HCT116 (cell line): Measurements from ENCODE around the gene CCNJL. TPM values are rescaled to one million over a fixed set of nuclear protein-coding genes. Genes with fewer than 3 reads are reported as not detected.

Experiments used
- ATAC-seq: fragments of 200-7000 bp; cut with Tn5 transposase; 2 replicates; pipeline ENCODE4 v1.9.1; 2020; ENCODE audit warnings: mild to moderate bottlenecking, moderate library complexity
- BruUV-seq: library from RNA; stranded (reverse); fragments of 400-500 nt; replicated peaks from 2 replicates; lab custom pipeline; 2021; lab: Mats Ljungman, UMichigan
- CTCF ChIA-PET: fragments of 300-600 bp; sonication (Branson Sonifier 250); formaldehyde crosslinking; loops from one replicate; lab custom pipeline; 2021; ENCODE audit warnings: antibody characterized with exemption; lab: Charles Lee
- POLR2A ChIA-PET: fragments of 300-600, 350-600 bp; sonication (Branson Sonifier 250); formaldehyde crosslinking; loops from one replicate; lab custom pipeline; 2021; ENCODE audit warnings: antibody characterized with exemption; lab: Charles Lee
- RAD21 ChIA-PET, 2 experiments: fragments of 300-600 bp; sonication (Branson Sonifier 250); formaldehyde crosslinking; loops; one replicate each; lab custom pipeline; 2023; ENCODE audit warnings: low total read pairs in 2 of 2; ENCODE audit not compliant: uncharacterized antibody in 2 of 2, unreplicated experiment in 2 of 2, low non-redundant PET in 1 of 2; lab: Charles Lee
- DNase-seq: peaks from one replicate; pipeline ENCODE4 v3.0.0-alpha.2; 2010; ENCODE audit warnings: low read depth, low spot score
- H2AFZ ChIP-seq: fragments of 200-600 bp; shearing (Covaris generic), sonication (generic); 2 replicates; pipeline ENCODE4 v1.6.1; 2017; ENCODE audit warnings: low read depth, mixed run types, mixed read lengths, antibody characterized with exemption, low read length; ENCODE audit not compliant: poor library complexity, severe bottlenecking
- H3K27ac ChIP-seq: 2 replicates; pipeline ENCODE4 v1.5.1; 2012; ENCODE audit warnings: low read depth, low read length
- H3K27me3 ChIP-seq: fragments of 200-600 bp; sonication (generic); 2 replicates; pipeline ENCODE4 v1.6.1; 2016; ENCODE audit warnings: mixed run types, low read length, mixed read lengths; ENCODE audit not compliant: insufficient read depth
- H3K36me3 ChIP-seq, 2 experiments: fragments of 200-500 bp in 1 of 2; fragments of 200-600 bp in 1 of 2; sonication (Bioruptor generic) in 1 of 2; sonication (generic) in 1 of 2; 2 replicates each; pipeline versions ENCODE4 v1.5.1 to v1.6.1; 2014 to 2016; ENCODE audit warnings: low read length in 2 of 2, inconsistent platforms in 1 of 2, mixed read lengths in 1 of 2, mixed run types in 1 of 2; ENCODE audit not compliant: insufficient read depth in 2 of 2, control insufficient read depth in 1 of 2
- H3K4me1 ChIP-seq, 2 experiments: fragments of 200-600 bp in 1 of 2; sonication (generic) in 1 of 2; 2 replicates each; pipeline versions ENCODE4 v1.5.1 to v1.6.1; 2012 to 2017; ENCODE audit warnings: low read length in 2 of 2, inconsistent platforms in 1 of 2, mild to moderate bottlenecking in 1 of 2, mixed read lengths in 1 of 2, mixed run types in 1 of 2, moderate library complexity in 1 of 2; ENCODE audit not compliant: insufficient read depth in 2 of 2, control insufficient read depth in 1 of 2
- H3K4me2 ChIP-seq: fragments of 200-600 bp; sonication (generic); 2 replicates; pipeline ENCODE4 v1.6.1; 2017; ENCODE audit warnings: mixed run types, low read length, mixed read lengths
- H3K4me3 ChIP-seq, 2 experiments: fragments of 200-600 bp in 1 of 2; sonication (generic) in 1 of 2; replicated peaks in 1 of 2; 2 replicates each; pipeline ENCODE4 v1.5.1; 2011 to 2016; ENCODE audit warnings: low read length in 2 of 2, control low read depth in 1 of 2, low read depth in 1 of 2, mild to moderate bottlenecking in 1 of 2, mixed read lengths in 1 of 2, mixed run types in 1 of 2
- H3K79me2 ChIP-seq: fragments of 200-600 bp; sonication (generic); 2 replicates; pipeline ENCODE4 v1.6.1; 2017; ENCODE audit warnings: mild to moderate bottlenecking, mixed run types, low read length, moderate library complexity, mixed read lengths; ENCODE audit not compliant: insufficient read depth
- H3K9ac ChIP-seq: fragments of 200-600 bp; sonication (generic); 2 replicates; pipeline ENCODE4 v1.6.1; 2016; ENCODE audit warnings: low read length, mixed read lengths
- H3K9me2 ChIP-seq: fragments of 200-600 bp; sonication (generic), shearing (Covaris generic); 2 replicates; pipeline ENCODE4 v1.6.1; 2017; ENCODE audit warnings: mixed run types, mild to moderate bottlenecking, moderate library complexity; ENCODE audit not compliant: insufficient read depth
- H3K9me3 ChIP-seq, 2 experiments: fragments of 200-500 bp in 1 of 2; fragments of 200-600 bp in 1 of 2; sonication (Bioruptor generic) in 1 of 2; sonication (generic) in 1 of 2; 2 replicates each; pipeline ENCODE4 v1.6.1; 2014 to 2017; ENCODE audit warnings: low read length in 2 of 2, mixed read lengths in 2 of 2, inconsistent platforms in 1 of 2, low read depth in 1 of 2, mild to moderate bottlenecking in 1 of 2, mixed run types in 1 of 2, moderate library complexity in 1 of 2; ENCODE audit not compliant: control insufficient read depth in 1 of 2, insufficient read depth in 1 of 2
- H4K20me1 ChIP-seq: fragments of 200-600 bp; sonication (generic), shearing (Covaris generic); 2 replicates; pipeline ENCODE4 v1.6.1; 2017; ENCODE audit warnings: mixed run types, mild to moderate bottlenecking, moderate library complexity; ENCODE audit not compliant: insufficient read depth
- ATF3 ChIP-seq: IDR thresholded peaks from 2 replicates; pipeline ENCODE4 v1.6.1; 2012
- CTCF ChIP-seq, 3 experiments: fragments of 200-600 bp in 1 of 3; sonication (generic) in 1 of 3; IDR thresholded peaks in 2 of 3; conservative IDR thresholded peaks in 1 of 3; 2 replicates each; pipeline ENCODE4 v1.5.1; 2012 to 2017; ENCODE audit warnings: low read depth in 2 of 3, low read length in 2 of 3, antibody characterized with exemption in 1 of 3, borderline replicate concordance in 1 of 3, control low read depth in 1 of 3, mild to moderate bottlenecking in 1 of 3, mixed read lengths in 1 of 3, mixed run types in 1 of 3, moderate library complexity in 1 of 3; ENCODE audit not compliant: insufficient read depth in 1 of 3
- EGR1 ChIP-seq: IDR thresholded peaks from 2 replicates; pipeline ENCODE4 v1.6.1; 2012; ENCODE audit warnings: low read depth
- ELF1 ChIP-seq: IDR thresholded peaks from 2 replicates; pipeline ENCODE4 v1.6.1; 2012; ENCODE audit warnings: low read depth, borderline replicate concordance
- EZH2phosphoT487 ChIP-seq: fragments of 200-600 bp; IDR thresholded peaks from 2 replicates; pipeline ENCODE4 v1.6.1; 2018; ENCODE audit warnings: antibody characterized with exemption, borderline replicate concordance
- JUND ChIP-seq: IDR thresholded peaks from 2 replicates; pipeline ENCODE4 v1.6.1; 2012
- POLR2A ChIP-seq: IDR thresholded peaks from 2 replicates; pipeline ENCODE4 v1.7.0; 2011; ENCODE audit warnings: borderline replicate concordance; ENCODE audit not compliant: insufficient read depth, insufficient read length; ENCODE audit errors: extremely low read depth
- POLR2AphosphoS5 ChIP-seq: IDR thresholded peaks from 2 replicates; pipeline ENCODE4 v1.6.1; 2011; ENCODE audit warnings: mild to moderate bottlenecking, low read depth, low read length, moderate library complexity
- RAD21 ChIP-seq: IDR thresholded peaks from 2 replicates; pipeline ENCODE4 v1.6.1; 2012; ENCODE audit warnings: low read depth, mild to moderate bottlenecking
- REST ChIP-seq: IDR thresholded peaks from 2 replicates; pipeline ENCODE4 v1.6.1; 2012; ENCODE audit warnings: low read depth
- SIN3A ChIP-seq: IDR thresholded peaks from 2 replicates; pipeline ENCODE4 v1.6.1; 2012; ENCODE audit warnings: low read depth
- SP1 ChIP-seq: IDR thresholded peaks from 2 replicates; pipeline ENCODE4 v1.6.1; 2012; ENCODE audit warnings: low read depth
- SRF ChIP-seq: IDR thresholded peaks from 2 replicates; pipeline ENCODE4 v1.6.1; 2012; ENCODE audit warnings: low read depth
- TCF7L2 ChIP-seq: IDR thresholded peaks from 2 replicates; pipeline ENCODE4 v1.7.0; 2011; ENCODE audit warnings: borderline replicate concordance, inconsistent platforms; ENCODE audit not compliant: insufficient read depth, insufficient read length; ENCODE audit errors: extremely low read depth
- YY1 ChIP-seq: IDR thresholded peaks from 2 replicates; pipeline ENCODE4 v1.6.1; 2011; ENCODE audit warnings: low read length, low read depth, moderate library complexity, mild to moderate bottlenecking; ENCODE audit not compliant: insufficient replicate concordance; ENCODE audit errors: extremely low read depth
- ZBTB33 ChIP-seq: IDR thresholded peaks from 2 replicates; pipeline ENCODE4 v1.6.1; 2011; ENCODE audit warnings: mild to moderate bottlenecking, low read length, moderate library complexity; ENCODE audit not compliant: insufficient replicate concordance; ENCODE audit errors: extremely low read depth
- ZFX ChIP-seq: fragments of 450-650 bp; IDR thresholded peaks from 2 replicates; pipeline ENCODE4 v1.6.1; 2017
- ZNF274 ChIP-seq: fragments of 200-500 bp; sonication (Bioruptor generic); IDR thresholded peaks from 2 replicates; pipeline ENCODE4 v1.6.1; 2014; ENCODE audit warnings: mild to moderate bottlenecking, low read depth, low read length, inconsistent platforms
- intact Hi-C: fragments of 100-400 bp; cut with micrococcal nuclease; formaldehyde crosslinking; loops from 2 replicates; pipeline ENCODE4 v1.10.0; 2022
- total RNA-seq: library from RNA; stranded (reverse); gene quantifications from one replicate; pipeline ENCODE4 v1.2.1, GENCODE V29; 2021; ENCODE audit not compliant: unreplicated experiment
- TF ChIP-seq, protein P1 (sequence below): IDR thresholded peaks from 2 replicates; pipeline ENCODE4 v1.6.1; 2012

Gene CCNJL
- total RNA-seq, 1 experiment from 2014 or later: 2.9 TPM

DNA sequence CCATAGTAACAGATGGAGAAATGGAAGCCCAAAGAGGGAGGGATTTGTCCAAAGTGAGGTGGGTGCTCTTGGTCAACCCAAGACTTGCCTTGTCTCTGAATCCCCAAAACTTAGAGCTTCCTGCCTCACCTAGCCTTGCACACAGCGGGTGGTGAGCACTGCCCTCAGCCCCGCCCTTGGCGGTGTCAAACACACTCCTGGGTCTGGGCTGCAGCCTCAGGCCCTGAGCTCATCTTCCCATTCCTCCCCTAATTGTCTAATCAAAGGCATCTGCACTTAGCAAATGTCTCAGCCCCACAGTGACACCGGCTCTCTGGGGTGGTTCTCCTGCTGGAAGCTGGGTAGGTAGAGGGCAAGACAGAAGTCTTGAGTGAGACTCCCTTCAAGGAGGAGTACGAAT is 62.1 kb downstream of the CCNJL start:
- Histone ChIP-seq H3K9me2 (no peaks in the 10 kb centered on the region), H2AFZ (no peak overlapping the region), H3K4me1 (no peaks in the 10 kb centered on the region), H4K20me1 (no peaks in the 10 kb centered on the region), H3K9ac (no peak overlapping the region), H3K9me3 (no peaks in the 10 kb centered on the region), H3K27me3 (no peaks in the 10 kb centered on the region), H3K4me2 (no peak overlapping the region), H3K36me3 (no peaks in the 10 kb centered on the region), H3K27ac (no peak overlapping the region), H3K79me2 (no peaks in the 10 kb centered on the region), H3K4me3 (no peak overlapping the region)
- no peak for ATAC-seq
- intact Hi-C loops: no loop called here
- BruUV-seq: no TSS peak
- ChIA-PET POLR2A (no interaction called here), CTCF (no interaction called here), RAD21 (no interaction called here)
- no peak for TF ChIP-seq TCF7L2
- TF ChIP-seq REST: no peak
- no peak for TF ChIP-seq JUND
- no peak for TF ChIP-seq ZFX
- no peak for TF ChIP-seq YY1
- TF ChIP-seq CTCF (IDR thresholded peaks at IDR 0.05 in 2 of 3, conservative IDR thresholded peaks at IDR 0.05 in 1 of 3; ENCODE audit: borderline replicate concordance in 1 of 3, insufficient read depth in 1 of 3, low read depth in 2 of 3, low read length in 2 of 3): no peak
- no peak for TF ChIP-seq EZH2phosphoT487
- TF ChIP-seq, protein P1, sequence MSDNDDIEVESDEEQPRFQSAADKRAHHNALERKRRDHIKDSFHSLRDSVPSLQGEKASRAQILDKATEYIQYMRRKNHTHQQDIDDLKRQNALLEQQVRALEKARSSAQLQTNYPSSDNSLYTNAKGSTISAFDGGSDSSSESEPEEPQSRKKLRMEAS: no peak
- no peak for TF ChIP-seq ATF3
- TF ChIP-seq SIN3A: no peak
- TF ChIP-seq EGR1: no peak
- TF ChIP-seq ZNF274: no peak
- no peak for TF ChIP-seq ELF1
- TF ChIP-seq POLR2A: no peak
- no peak for TF ChIP-seq SP1
- TF ChIP-seq ZBTB33: no peak
- TF ChIP-seq RAD21: no peak
- TF ChIP-seq SRF: no peak
- TF ChIP-seq POLR2AphosphoS5: no peak
- no peak for DNase-seq
